A549 (cell line): ENCODE measurements around the gene GIMAP1. TPM values are rescaled to one million over a fixed set of nuclear protein-coding genes. Genes with fewer than 3 reads are reported as not detected.

Experiments used
- ATAC-seq, 2 experiments: fragments of 200-7000 bp in 1 of 2; fragments of >200 bp in 1 of 2; cut with Nextera tagmentation in 1 of 2; cut with Tn5 transposase in 1 of 2; 3 replicates each; pipeline versions ENCODE4 v1.8.0 to v1.9.1; 2018 to 2020; ENCODE audit warnings: mild to moderate bottlenecking in 1 of 2, moderate library complexity in 1 of 2
- CTCF ChIA-PET: fragments of 300-600 bp; sonication (Branson Sonifier 250); formaldehyde crosslinking; extraction: SDS; loops from one replicate; lab custom pipeline; 2021; ENCODE audit warnings: antibody characterized with exemption, inconsistent platforms; lab: Yijun Ruan, JAX
- POLR2A ChIA-PET: fragments of 350-600 bp; formaldehyde crosslinking; extraction: SDS; loops from one replicate; lab custom pipeline; 2021; ENCODE audit warnings: antibody characterized with exemption, inconsistent platforms; lab: Yijun Ruan, JAX
- DNase-seq, 2 experiments: peaks; one replicate each; pipeline versions ENCODE4 v3.0.0 to v3.0.0-alpha.2; 2011 to 2016; ENCODE audit warnings: low read depth in 1 of 2, low spot score in 1 of 2
- FAIRE-seq: peaks from 2 replicates; lab custom pipeline; 2011; peaks lifted over from hg19 to GRCh38; lab: Jason Lieb, UNC
- H3K27ac ChIP-seq, 2 experiments: fragments of >200 bp; sonication (Bioruptor Twin); formaldehyde crosslinking; 3 replicates each; pipeline ENCODE4 v1.5.1; 2016 to 2017
- H3K4me1 ChIP-seq: fragments of >200 bp; sonication (Bioruptor Twin); formaldehyde crosslinking; 3 replicates; pipeline ENCODE4 v1.6.1; 2016
- H3K4me2 ChIP-seq: fragments of >200 bp; sonication (Bioruptor Twin); formaldehyde crosslinking; 3 replicates; pipeline ENCODE4 v1.6.1; 2016
- H3K4me3 ChIP-seq: fragments of >200 bp; sonication (Bioruptor Twin); formaldehyde crosslinking; 3 replicates; pipeline ENCODE4 v1.5.1; 2016
- H3K9me3 ChIP-seq: fragments of >200 bp; sonication (Bioruptor Twin); formaldehyde crosslinking; 3 replicates; pipeline ENCODE4 v1.6.1; 2016
- BCL3 ChIP-seq: fragments of >200 bp; sonication (Bioruptor Twin); formaldehyde crosslinking; IDR thresholded peaks from 3 replicates; pipeline ENCODE4 v1.6.1; 2016
- BHLHE40 ChIP-seq: IDR thresholded peaks from 2 replicates; pipeline ENCODE4 v1.6.1; 2012; ENCODE audit warnings: low read depth, low read length, inconsistent platforms
- CHD4 ChIP-seq: fragments of 200-600 bp; sonication (generic); IDR thresholded peaks from 2 replicates; pipeline ENCODE4 v1.6.1; 2016; ENCODE audit warnings: antibody characterized with exemption, mild to moderate bottlenecking, borderline replicate concordance
- EHF ChIP-seq: fragments of 250-450 bp; sonication (Bioruptor Pico); IDR thresholded peaks from 2 replicates; pipeline ENCODE4 v1.5.0; 2020; ENCODE audit warnings: mild to moderate bottlenecking
- ESRRA ChIP-seq: fragments of 150-350 bp; IDR thresholded peaks from 2 replicates; pipeline ENCODE4 v1.6.1; 2014; ENCODE audit warnings: mild to moderate bottlenecking, low read length, borderline replicate concordance
- FOSB ChIP-seq: fragments of 250-450 bp; sonication (Bioruptor Pico); IDR thresholded peaks from 2 replicates; pipeline ENCODE4 v1.5.0; 2020; ENCODE audit warnings: mild to moderate bottlenecking, moderate library complexity
- HOXA7 ChIP-seq: fragments of 250-450 bp; sonication (Bioruptor Pico); IDR thresholded peaks from 2 replicates; pipeline ENCODE4 v1.5.0; 2020; ENCODE audit warnings: mild to moderate bottlenecking, moderate library complexity
- HOXB13 ChIP-seq: fragments of 250-450 bp; sonication (Bioruptor Pico); IDR thresholded peaks from 2 replicates; pipeline ENCODE4 v1.5.0; 2020; ENCODE audit warnings: low read depth, mild to moderate bottlenecking, moderate library complexity
- MAFK ChIP-seq: fragments of 450-650 bp; IDR thresholded peaks from 2 replicates; pipeline ENCODE4 v1.6.1; 2014; ENCODE audit not compliant: partially characterized antibody
- MYC ChIP-seq: IDR thresholded peaks from 2 replicates; pipeline ENCODE4 v1.6.1; 2012; ENCODE audit warnings: mild to moderate bottlenecking, inconsistent platforms, low read length, improper control_type of control experiment, borderline replicate concordance
- NR3C1 ChIP-seq: fragments of >200 bp; sonication (Bioruptor Twin); formaldehyde crosslinking; IDR thresholded peaks from 3 replicates; pipeline ENCODE4 v1.6.1; 2017
- POLR2AphosphoS2 ChIP-seq: conservative IDR thresholded peaks from 2 replicates; pipeline ENCODE4 v1.6.1; 2012; ENCODE audit warnings: low read length, improper control_type of control experiment, inconsistent platforms
- RFX5 ChIP-seq: fragments of 450-650 bp; IDR thresholded peaks from 2 replicates; pipeline ENCODE4 v1.7.1; 2014; ENCODE audit warnings: antibody characterized with exemption, mild to moderate bottlenecking, moderate library complexity
- SREBF2 ChIP-seq: fragments of 450-650 bp; IDR thresholded peaks from 2 replicates; pipeline ENCODE4 v1.6.1; 2014; ENCODE audit warnings: mild to moderate bottlenecking, moderate library complexity
- TFCP2L1 ChIP-seq: fragments of 250-450 bp; sonication (Bioruptor Pico); IDR thresholded peaks from 2 replicates; pipeline ENCODE4 v1.5.0; 2021; ENCODE audit warnings: mild to moderate bottlenecking
- USF2 ChIP-seq: fragments of 450-650 bp; IDR thresholded peaks from 2 replicates; pipeline ENCODE4 v1.6.1; 2014; ENCODE audit warnings: antibody characterized with exemption
- ZC3H11A ChIP-seq: fragments of 450-650 bp; IDR thresholded peaks from 2 replicates; pipeline ENCODE4 v1.6.1; 2014; ENCODE audit warnings: antibody characterized with exemption, mild to moderate bottlenecking
- ZFP36 ChIP-seq: fragments of 450-650 bp; IDR thresholded peaks from 2 replicates; pipeline ENCODE4 v1.6.1; 2014; ENCODE audit warnings: borderline replicate concordance; ENCODE audit not compliant: partially characterized antibody
- ZNF302 ChIP-seq: fragments of 250-450 bp; sonication (Bioruptor Pico); IDR thresholded peaks from 2 replicates; pipeline ENCODE4 v1.9.0; 2021; ENCODE audit warnings: inconsistent platforms, mild to moderate bottlenecking, moderate library complexity
- WGBS: methylation state at CpG from one replicate; pipeline ENCODE4 v1.1.6; 2017; ENCODE audit errors: missing lambda C conversion rate; 5-methylcytosine and 5-hydroxymethylcytosine counted together
- polyA plus RNA-seq, 4 experiments: library from polyadenylated mRNA; depleted of rRNA in 3 of 4; stranded (reverse); fragments of >200 nt; fragmentation: RNase III in 1 of 4; extraction: RNeasy Plus Mini Kit Qiagen cat#74134 plus additional on column Dnase treatment in 1 of 4; gene quantifications; 2 replicates in 3 of 4; 3 replicates in 1 of 4; pipeline ENCODE4 v1.2.3, GENCODE V29; 2011 to 2017
- TF ChIP-seq, protein P1 (sequence below): IDR thresholded peaks from 2 replicates; pipeline ENCODE4 v1.6.1; 2012; ENCODE audit warnings: low read depth, borderline replicate concordance
- TF ChIP-seq, protein P2 (sequence below): IDR thresholded peaks from 2 replicates; pipeline ENCODE4 v1.6.1; 2012
- TF ChIP-seq, protein P3 (sequence below): fragments of 200-600 bp; sonication (generic); IDR thresholded peaks from 2 replicates; pipeline ENCODE4 v1.6.1; 2016; ENCODE audit warnings: antibody characterized with exemption, mild to moderate bottlenecking, moderate library complexity

Gene GIMAP1
- polyA plus RNA-seq, 2 of the 4 experiments (the other 2 are of a cell fraction), result not detected

- Histone ChIP-seq H3K27ac (no peak overlapping the region), H3K4me2 (no peak overlapping the region), H3K4me3 (no peak overlapping the region), H3K9me3 (no peaks in the 10 kb centered on the region), H3K4me1 (no peaks in the 10 kb centered on the region)
- ATAC-seq (no peak), FAIRE-seq (no peak), DNase-seq (no peak)
- ChIA-PET POLR2A (no interaction called here), CTCF (no interaction called here)
- TF ChIP-seq FOSB, result no peak
- TF ChIP-seq ZC3H11A, result no peak
- no peak for TF ChIP-seq ESRRA
- no peak for TF ChIP-seq SREBF2
- TF ChIP-seq NR3C1, result no peak
- no peak for TF ChIP-seq EHF (CRISPR knock-in tag)
- no peak for TF ChIP-seq BHLHE40
- no peak for TF ChIP-seq RFX5
- 3% methylated on average over 3 of the region's 3 CpGs for WGBS
Observed at GRCh38 chr7:150735596-150736358, 19.4 kb downstream of the GIMAP1 start.

GRCh38 chr7:150736864-150737263 is 20.5 kb downstream of the GIMAP1 start:
- TF ChIP-seq TFCP2L1 (CRISPR knock-in tag), result no peak
- TF ChIP-seq HOXA7 (CRISPR knock-in tag), result no peak
- TF ChIP-seq, protein P1, sequence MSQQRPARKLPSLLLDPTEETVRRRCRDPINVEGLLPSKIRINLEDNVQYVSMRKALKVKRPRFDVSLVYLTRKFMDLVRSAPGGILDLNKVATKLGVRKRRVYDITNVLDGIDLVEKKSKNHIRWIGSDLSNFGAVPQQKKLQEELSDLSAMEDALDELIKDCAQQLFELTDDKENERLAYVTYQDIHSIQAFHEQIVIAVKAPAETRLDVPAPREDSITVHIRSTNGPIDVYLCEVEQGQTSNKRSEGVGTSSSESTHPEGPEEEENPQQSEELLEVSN, result no peak
- no peak for TF ChIP-seq POLR2AphosphoS2
- TF ChIP-seq CHD4, result no peak
- no peak for TF ChIP-seq BCL3
- no peak for TF ChIP-seq ZNF302 (CRISPR knock-in tag)
- TF ChIP-seq, protein P2, sequence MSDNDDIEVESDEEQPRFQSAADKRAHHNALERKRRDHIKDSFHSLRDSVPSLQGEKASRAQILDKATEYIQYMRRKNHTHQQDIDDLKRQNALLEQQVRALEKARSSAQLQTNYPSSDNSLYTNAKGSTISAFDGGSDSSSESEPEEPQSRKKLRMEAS, result no peak
- TF ChIP-seq FOSB, result no peak
- no peak for TF ChIP-seq MAFK
- TF ChIP-seq RFX5, result no peak
- TF ChIP-seq ZC3H11A, result no peak
- TF ChIP-seq USF2, result no peak
- TF ChIP-seq ZFP36, result no peak
- no peak for TF ChIP-seq HOXB13 (CRISPR knock-in tag)
- TF ChIP-seq, protein P3, sequence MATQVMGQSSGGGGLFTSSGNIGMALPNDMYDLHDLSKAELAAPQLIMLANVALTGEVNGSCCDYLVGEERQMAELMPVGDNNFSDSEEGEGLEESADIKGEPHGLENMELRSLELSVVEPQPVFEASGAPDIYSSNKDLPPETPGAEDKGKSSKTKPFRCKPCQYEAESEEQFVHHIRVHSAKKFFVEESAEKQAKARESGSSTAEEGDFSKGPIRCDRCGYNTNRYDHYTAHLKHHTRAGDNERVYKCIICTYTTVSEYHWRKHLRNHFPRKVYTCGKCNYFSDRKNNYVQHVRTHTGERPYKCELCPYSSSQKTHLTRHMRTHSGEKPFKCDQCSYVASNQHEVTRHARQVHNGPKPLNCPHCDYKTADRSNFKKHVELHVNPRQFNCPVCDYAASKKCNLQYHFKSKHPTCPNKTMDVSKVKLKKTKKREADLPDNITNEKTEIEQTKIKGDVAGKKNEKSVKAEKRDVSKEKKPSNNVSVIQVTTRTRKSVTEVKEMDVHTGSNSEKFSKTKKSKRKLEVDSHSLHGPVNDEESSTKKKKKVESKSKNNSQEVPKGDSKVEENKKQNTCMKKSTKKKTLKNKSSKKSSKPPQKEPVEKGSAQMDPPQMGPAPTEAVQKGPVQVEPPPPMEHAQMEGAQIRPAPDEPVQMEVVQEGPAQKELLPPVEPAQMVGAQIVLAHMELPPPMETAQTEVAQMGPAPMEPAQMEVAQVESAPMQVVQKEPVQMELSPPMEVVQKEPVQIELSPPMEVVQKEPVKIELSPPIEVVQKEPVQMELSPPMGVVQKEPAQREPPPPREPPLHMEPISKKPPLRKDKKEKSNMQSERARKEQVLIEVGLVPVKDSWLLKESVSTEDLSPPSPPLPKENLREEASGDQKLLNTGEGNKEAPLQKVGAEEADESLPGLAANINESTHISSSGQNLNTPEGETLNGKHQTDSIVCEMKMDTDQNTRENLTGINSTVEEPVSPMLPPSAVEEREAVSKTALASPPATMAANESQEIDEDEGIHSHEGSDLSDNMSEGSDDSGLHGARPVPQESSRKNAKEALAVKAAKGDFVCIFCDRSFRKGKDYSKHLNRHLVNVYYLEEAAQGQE, result no peak
- no peak for TF ChIP-seq MYC
- 2% methylated on average over 4 of the region's 4 CpGs for WGBS
- no peak overlapping the region for H3K27ac ChIP-seq
- CTCF ChIA-PET, result no interaction called here
- H3K4me2 ChIP-seq, result no peak overlapping the region
- FAIRE-seq, result no peak
- POLR2A ChIA-PET, result no interaction called here
- DNase-seq, result no peak
- no peak for ATAC-seq
- no peaks in the 10 kb centered on the region for H3K9me3 ChIP-seq
- no peak overlapping the region for H3K4me3 ChIP-seq
- H3K4me1 ChIP-seq, result no peaks in the 10 kb centered on the region
